Measurements from ENCODE around the gene MOCS3. TPM values are rescaled to one million over a fixed set of nuclear protein-coding genes. Genes with fewer than 3 reads are reported as not detected.

The MOCS3 gene
- total RNA-seq, 4 donors from 2014 or later, result 3.3 to 5.5 (median 3.6) TPM

- TF ChIP-seq, protein P1, sequence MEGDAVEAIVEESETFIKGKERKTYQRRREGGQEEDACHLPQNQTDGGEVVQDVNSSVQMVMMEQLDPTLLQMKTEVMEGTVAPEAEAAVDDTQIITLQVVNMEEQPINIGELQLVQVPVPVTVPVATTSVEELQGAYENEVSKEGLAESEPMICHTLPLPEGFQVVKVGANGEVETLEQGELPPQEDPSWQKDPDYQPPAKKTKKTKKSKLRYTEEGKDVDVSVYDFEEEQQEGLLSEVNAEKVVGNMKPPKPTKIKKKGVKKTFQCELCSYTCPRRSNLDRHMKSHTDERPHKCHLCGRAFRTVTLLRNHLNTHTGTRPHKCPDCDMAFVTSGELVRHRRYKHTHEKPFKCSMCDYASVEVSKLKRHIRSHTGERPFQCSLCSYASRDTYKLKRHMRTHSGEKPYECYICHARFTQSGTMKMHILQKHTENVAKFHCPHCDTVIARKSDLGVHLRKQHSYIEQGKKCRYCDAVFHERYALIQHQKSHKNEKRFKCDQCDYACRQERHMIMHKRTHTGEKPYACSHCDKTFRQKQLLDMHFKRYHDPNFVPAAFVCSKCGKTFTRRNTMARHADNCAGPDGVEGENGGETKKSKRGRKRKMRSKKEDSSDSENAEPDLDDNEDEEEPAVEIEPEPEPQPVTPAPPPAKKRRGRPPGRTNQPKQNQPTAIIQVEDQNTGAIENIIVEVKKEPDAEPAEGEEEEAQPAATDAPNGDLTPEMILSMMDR (IDR thresholded peaks at IDR 0.05), result peak in 1 of 3 donors; percentile 42
- DNase-seq (ENCODE audit: low spot score) (no peak), ATAC-seq (ENCODE audit: low FRiP score) (no peak)
Measured at GRCh38 chr20:50980851-50981713, 22.5 kb downstream of the MOCS3 start.

DNA sequence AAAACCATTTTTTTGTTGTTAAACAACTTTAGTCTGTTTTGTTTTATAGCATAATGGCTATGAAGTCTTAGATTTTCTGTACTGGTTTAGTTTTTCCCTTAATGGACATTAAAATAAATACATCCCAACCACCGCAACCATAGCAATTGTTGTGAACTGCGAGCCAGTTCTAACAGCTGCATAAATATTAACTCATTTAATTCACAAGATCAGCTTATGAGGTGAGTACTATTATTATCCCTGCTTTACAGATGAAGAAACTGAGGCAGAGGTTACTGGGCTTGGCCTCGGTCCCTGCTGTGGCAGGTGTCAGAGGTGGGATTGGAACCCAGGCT, 23.1 kb downstream of the MOCS3 start:
- ATAC-seq (ENCODE audit: low FRiP score), result no peak
- no peak for DNase-seq (ENCODE audit: low spot score)

GRCh38 chr20:50982363-50982762, 23.7 kb downstream of the MOCS3 start:
- no peak for DNase-seq (ENCODE audit: low spot score)
- TF ChIP-seq, protein P1 (IDR thresholded peaks at IDR 0.05), result no peak
- no peak for ATAC-seq (ENCODE audit: low FRiP score)

More for the DNA sequence above, 23.1 kb downstream of the MOCS3 start:
- TF ChIP-seq, protein P1 (IDR thresholded peaks at IDR 0.05), result no peak

DNA sequence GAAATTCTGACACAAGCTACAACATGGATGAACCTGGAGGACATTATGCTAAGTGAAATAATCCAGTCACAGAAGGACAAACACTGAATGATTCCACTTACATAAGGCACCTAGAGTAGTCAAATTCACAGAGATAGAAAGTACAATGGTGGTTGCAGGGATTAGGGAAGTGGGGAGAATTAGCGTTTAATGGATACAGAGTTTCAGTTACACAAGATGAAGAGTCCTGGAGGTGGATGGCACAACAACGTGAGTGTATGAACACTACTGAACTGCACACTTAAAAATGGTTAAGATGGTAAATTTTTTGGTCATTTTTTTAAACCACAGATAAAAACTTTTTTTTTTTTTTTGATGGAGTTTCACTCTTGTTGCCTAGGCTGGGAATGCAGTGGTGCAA, 24.7 kb downstream of the MOCS3 start:
- DNase-seq (ENCODE audit: low spot score) (no peak), ATAC-seq (ENCODE audit: low FRiP score) (no peak)
- TF ChIP-seq, protein P1 (IDR thresholded peaks at IDR 0.05), result no peak

GRCh38 chr20:50987493-50988210, 29.0 kb downstream of the MOCS3 start:
- DNase-seq (ENCODE audit: low spot score), result peak; percentile 31

GRCh38 chr20:50991076-50991475, 32.5 kb downstream of the MOCS3 start:
- TF ChIP-seq, protein P1 (IDR thresholded peaks at IDR 0.05), result no peak
- ATAC-seq (ENCODE audit: low FRiP score) (no peak), DNase-seq (ENCODE audit: low spot score) (no peak)

More at GRCh38 chr20:50987493-50988210, 29.0 kb downstream of the MOCS3 start:
- peak; percentile 82 for ATAC-seq (ENCODE audit: low FRiP score)
- TF ChIP-seq, protein P1 (IDR thresholded peaks at IDR 0.05), result peak in 2 of 3 donors; percentile 72 to 81

Data from omental fat pad (tissue), 4 donors.